ENCODE data around the gene FOXL3. TPM values are rescaled to one million over a fixed set of nuclear protein-coding genes. Genes with fewer than 3 reads are reported as not detected.
"Not testable (repeated sequence)": the region's sequence is repeated elsewhere in the genome, so short reads cannot be mapped to it uniquely, and the experiment has no call there.

Gene FOXL3
- total RNA-seq, 1 donor from 2014 or later: not detected

DNA sequence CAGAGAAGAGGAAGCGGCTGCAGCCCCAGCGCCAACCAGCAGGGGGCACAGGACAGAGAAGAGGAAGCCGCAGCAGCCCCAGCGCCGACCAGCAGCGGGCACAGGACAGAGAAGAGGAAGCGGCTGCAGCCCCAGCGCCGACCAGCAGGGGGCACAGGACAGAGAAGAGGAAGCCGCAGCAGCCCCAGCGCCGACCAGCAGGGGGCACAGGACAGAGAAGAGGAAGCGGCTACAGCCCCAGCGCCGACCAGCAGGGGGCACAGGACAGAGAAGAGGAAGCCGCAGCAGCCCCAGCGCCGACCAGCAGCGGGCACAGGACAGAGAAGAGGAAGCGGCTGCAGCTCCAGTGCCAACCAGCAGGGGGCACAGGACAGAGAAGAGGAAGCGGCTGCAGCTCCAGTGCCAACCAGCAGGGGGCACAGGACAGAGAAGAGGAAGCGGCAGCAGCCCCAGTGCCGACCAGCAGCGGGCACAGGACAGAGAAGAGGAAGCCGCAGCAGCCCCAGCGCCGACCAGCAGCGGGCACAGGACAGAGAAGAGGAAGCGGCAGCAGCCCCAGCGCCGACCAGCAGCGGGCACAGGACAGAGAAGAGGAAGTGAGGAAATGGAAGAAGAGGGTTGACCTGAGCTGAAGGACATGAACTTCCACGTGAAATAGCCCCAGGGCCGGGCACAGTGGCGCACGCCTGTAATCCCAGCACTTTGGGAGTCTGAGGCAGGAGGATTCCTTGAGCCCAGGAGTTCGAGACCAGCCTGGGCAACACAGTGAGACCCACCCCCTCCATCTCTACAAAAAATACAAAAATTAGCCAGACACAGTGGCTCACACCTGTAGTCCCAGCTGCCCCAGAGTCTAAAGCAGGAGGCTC lies 26.3 kb upstream of the FOXL3 start:
- ATAC-seq: peak; percentile 14 to 53

DNA sequence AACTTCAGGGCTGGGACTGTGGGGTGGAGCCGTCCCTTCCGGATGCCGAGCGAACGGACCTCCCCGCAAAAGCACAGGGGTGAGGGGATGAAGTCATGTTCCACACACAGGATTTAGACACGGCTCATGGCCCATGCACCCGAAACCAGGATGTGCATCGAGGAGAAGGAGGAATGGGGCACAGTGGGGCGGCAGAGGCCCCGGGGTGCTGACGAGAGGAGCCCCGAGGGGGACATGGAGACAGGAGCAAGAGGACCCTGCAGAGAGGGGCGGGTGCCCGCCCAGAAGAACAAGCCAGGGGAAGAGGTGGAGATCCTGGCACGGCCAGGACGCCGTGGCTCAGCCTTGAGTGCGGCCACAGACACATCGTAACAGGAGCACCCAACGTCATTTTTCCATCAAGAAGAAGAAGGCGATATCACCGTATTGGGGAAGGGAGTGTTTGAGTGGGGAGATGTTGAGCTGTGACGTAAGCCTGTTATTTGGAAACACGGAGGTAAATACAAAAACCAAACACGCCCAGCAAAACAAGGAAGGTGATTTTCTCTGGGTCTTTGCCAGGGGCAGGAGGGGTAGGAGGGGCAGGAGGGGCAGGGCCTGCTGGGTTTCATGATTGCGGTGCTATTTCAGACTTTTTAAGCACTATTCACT lies 25.3 kb upstream of the FOXL3 start:
- no peak overlapping the region for H3K4me3 ChIP-seq
- no peaks in the 10 kb centered on the region for H3K27me3 ChIP-seq (ENCODE audit: low read depth)
- intact Hi-C loops (cut with DNase I): no loop called here
- H3K9me3 ChIP-seq: no peaks in the 10 kb centered on the region
- peaks cover 17% of the 10 kb centered on the region for H3K36me3 ChIP-seq
- ATAC-seq (peak; percentile 64 to 90), DNase-seq (peak; percentile 49)
- peaks cover 6% of the 10 kb centered on the region for H3K4me1 ChIP-seq
- TF ChIP-seq, protein P1, sequence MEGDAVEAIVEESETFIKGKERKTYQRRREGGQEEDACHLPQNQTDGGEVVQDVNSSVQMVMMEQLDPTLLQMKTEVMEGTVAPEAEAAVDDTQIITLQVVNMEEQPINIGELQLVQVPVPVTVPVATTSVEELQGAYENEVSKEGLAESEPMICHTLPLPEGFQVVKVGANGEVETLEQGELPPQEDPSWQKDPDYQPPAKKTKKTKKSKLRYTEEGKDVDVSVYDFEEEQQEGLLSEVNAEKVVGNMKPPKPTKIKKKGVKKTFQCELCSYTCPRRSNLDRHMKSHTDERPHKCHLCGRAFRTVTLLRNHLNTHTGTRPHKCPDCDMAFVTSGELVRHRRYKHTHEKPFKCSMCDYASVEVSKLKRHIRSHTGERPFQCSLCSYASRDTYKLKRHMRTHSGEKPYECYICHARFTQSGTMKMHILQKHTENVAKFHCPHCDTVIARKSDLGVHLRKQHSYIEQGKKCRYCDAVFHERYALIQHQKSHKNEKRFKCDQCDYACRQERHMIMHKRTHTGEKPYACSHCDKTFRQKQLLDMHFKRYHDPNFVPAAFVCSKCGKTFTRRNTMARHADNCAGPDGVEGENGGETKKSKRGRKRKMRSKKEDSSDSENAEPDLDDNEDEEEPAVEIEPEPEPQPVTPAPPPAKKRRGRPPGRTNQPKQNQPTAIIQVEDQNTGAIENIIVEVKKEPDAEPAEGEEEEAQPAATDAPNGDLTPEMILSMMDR (IDR thresholded peaks at IDR 0.05): no peak
- peak overlapping the region; percentile 64 for H3K27ac ChIP-seq

More for the DNA sequence above, 26.3 kb upstream of the FOXL3 start:
- H3K4me1 ChIP-seq; H3K27me3 ChIP-seq (ENCODE audit: low read depth); H3K4me3 ChIP-seq; H3K9me3 ChIP-seq; intact Hi-C loops (cut with DNase I): not testable (repeated sequence)
- peak; percentile 78 for DNase-seq
- H3K27ac ChIP-seq: peak overlapping the region; percentile 64
- peaks cover 27% of the 10 kb centered on the region for H3K36me3 ChIP-seq
- TF ChIP-seq, protein P1 (IDR thresholded peaks at IDR 0.05): peak; percentile 71

DNA sequence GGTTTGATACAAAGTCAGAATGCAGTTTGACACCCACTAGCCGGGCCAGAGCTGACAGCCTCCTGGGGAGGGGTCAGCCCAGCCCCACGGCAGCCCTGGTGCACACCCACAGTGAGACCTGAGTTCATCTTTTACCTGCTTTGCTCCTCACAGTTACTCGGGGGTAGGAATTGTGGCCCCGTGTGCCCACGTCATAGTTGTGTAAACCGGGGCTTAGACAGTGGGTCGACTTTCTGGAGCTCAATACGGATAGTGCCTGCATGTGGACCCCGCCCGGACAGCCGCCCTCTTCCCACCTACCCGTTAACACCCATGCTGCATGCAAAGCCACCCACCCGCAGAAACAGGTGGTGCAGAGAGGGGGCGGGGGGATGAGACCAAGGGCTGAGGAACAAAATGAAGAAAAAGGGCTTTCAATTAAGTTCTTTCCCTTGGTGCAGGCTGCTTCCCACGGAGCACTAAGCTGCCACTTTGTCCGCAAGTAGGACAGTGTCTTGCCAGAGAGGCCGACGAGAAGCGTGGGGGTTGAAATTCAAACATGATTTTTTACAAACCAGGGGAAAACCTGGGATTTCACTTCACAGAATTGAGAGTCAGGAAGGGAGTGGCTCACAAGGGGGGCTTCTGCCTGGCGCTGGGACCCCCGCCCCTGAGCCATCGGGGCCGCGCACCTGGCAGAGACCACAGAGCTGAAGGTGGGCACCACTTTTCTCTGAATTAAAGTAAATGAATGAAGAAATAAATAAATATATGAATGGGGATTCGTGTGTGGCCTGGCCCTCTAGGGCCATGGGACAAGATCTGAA lies 24.6 kb upstream of the FOXL3 start:
- DNase-seq (peak; percentile 39), ATAC-seq (peak in 1 of 2 donors; percentile 5)
- Histone ChIP-seq H3K4me1 (peaks cover 6% of the 10 kb centered on the region), H3K4me3 (no peak overlapping the region), H3K27ac (no peak overlapping the region), H3K9me3 (no peaks in the 10 kb centered on the region), H3K36me3 (peaks cover 10% of the 10 kb centered on the region), H3K27me3 (ENCODE audit: low read depth) (no peaks in the 10 kb centered on the region)
- intact Hi-C loops (cut with DNase I): no loop called here
- TF ChIP-seq, protein P1 (IDR thresholded peaks at IDR 0.05): no peak

- Histone ChIP-seq H3K4me1 (peaks cover 6% of the 10 kb centered on the region), H3K9me3 (no peaks in the 10 kb centered on the region), H3K27me3 (ENCODE audit: low read depth) (no peaks in the 10 kb centered on the region), H3K27ac (no peak overlapping the region), H3K36me3 (peaks cover 2% of the 10 kb centered on the region), H3K4me3 (no peak overlapping the region)
- DNase-seq: peak; percentile 41
- TF ChIP-seq, protein P1 (IDR thresholded peaks at IDR 0.05): no peak
- no peak for ATAC-seq
- intact Hi-C loops (cut with DNase I): no loop called here
These were observed 23.7 kb upstream of the FOXL3 start for GRCh38 chr7:265998-266850.
